ENCODE measurements around the gene SNX15.
"Not testable (repeated sequence)": the region's sequence is repeated elsewhere in the genome, so short reads cannot be mapped to it uniquely, and the experiment has no call there.

Gene SNX15

DNA sequence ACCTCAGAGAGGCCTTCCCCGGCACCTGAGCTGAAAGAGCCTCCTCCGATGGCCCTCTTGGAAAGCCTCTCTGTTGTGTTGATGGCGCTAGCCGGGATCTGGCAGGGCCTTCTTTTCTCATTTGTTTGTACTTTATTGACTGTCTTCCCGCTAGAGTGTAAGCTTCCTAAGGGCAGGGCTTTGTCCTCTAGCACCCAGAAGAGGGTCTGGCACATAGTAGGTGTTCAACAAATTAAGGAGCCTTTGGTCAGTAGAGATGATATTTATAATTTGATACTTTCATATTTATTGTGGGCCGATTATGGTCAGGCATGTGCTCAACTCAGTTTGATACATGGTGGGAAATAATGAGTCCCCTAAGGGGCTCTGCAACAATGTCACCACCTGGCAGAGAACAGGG is 9.3 kb upstream of the SNX15 start:
- DNase-seq, result no peak

DNA sequence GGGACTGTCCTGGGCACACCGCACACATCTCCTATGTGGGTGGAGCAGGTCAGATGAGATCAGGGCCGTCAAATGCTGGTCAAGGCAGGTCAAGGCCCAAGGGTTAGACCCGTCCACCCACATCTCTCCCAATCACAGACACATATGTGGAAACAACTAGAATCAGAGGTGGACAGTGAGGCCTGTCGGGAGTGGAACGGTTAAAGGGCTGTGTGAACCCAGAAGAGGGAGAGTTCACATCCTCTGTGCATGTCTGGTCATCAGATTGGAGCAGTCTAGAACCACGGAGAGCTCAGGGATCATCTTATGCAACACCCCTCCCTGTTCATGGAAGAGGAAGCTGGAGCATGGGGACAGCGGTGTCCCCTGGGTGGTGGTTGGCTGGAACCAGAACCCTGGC is 7.4 kb upstream of the SNX15 start:
- DNase-seq, result no peak

DNA sequence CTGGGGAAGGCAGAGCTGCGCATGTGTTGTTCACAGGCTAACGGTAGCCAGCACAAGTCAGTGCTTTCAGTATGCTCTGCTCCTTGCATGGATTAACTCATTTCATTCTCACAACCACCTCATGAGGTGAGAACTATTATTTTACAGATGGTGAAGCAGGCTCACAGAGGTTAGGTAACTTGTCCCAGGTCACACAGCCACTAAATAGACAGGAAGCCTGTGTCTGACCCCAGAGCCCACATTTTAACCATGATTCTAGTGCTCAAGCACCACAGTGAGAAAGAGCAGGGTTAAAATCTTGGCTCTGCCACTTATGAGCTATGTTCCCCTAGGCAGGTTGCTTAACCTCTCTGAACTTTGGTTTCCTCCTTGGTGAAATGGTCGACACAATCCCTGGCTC is 6.2 kb upstream of the SNX15 start:
- no peak for DNase-seq

DNA sequence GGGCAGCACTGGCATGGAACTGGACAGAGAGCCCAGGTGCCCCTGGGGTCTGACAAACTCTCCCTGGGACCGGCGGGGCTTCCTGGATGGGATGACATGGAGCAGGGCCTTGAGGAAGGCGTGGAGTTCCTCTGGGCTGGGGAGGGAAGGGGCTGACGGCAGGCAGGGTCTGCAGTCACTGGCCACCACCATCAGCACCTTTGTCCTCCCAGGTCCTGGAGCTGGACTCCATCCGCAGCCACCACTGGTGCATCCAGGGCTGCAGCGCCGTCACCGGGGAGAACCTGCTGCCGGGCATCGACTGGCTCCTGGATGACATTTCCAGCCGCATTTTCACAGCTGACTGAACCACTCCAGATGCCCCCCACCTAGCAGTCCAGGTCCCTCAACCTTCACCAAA is 5.7 kb upstream of the SNX15 start:
- no peak for DNase-seq

DNA sequence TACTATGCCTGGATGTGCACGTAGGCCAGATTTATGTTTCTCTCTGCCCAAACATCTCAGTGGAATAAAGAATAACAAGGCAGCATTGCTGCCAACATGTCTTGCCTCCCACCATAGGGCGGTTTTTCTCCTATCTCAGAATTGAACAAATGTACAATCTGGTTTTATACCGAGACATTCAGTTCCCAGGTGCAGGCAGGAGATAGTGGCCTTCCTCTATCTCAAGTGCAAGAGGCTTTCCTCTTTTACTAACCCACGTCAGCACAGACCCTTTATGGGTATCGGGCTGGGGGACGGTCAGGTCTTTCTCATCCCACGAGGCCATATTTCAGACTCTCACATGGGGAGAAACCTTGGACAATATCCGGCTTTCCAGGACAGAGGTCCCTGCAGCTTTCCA is 3.7 kb upstream of the SNX15 start:
- DNase-seq, result not testable (repeated sequence)

DNA sequence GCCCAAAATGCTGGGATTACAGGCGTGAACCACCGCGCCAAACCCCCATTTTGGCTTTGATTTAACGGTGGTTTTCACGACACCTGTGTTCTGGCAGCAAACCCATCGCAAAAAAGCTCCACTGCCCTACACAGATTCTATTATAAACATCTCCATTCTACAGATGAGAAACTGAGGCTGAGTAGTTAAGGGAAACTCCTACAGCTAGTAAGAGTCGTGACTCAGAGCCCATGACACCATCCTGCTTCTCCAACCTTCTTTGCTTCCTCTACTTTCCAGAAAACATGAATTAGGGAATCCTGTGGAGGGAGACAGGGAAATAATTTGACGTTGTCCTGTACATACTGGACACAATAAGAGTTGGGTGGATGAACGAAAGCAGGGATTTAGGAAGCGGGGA is 429 bp upstream of the SNX15 start:
- DNase-seq, result no peak

DNA sequence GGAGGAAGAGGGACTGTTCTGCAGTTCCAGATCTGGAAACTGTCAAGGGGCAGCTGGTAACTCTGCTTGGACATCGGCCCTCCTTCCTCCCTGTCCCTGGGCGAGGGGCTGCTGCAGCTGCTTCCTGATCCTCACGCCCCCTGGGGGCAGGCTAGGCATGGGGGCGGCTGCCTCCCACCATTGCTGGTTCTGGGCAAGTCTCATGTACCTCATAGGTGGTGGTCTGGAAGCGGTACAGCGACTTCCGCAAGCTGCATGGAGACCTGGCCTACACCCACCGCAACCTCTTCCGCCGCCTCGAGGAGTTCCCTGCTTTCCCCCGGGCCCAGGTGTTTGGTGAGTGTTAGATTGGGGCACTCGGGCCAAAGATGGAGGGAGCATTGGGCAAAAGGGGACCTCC is 5.0 kb downstream of the SNX15 start:
- DNase-seq, result no peak

DNA sequence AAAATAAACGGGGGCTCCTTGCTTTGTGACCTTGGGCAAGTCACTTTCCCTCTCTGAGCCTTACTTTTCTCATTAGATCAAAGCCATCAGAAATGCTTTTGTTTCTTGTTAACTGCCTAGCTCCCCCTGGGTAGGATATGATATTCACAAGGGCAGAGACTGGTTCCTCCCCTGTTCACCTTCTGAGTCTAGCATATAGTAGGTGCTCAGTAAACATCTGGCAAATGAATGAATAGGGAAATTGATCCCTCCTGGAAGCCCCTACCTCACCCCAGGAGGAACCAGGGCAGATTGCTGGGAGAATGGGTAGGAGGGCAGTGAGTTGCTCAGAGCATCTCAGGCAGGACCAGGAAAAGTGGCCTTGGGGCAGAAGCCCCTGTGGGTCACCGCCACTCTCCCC is 7.2 kb downstream of the SNX15 start:
- no peak for DNase-seq

DNA sequence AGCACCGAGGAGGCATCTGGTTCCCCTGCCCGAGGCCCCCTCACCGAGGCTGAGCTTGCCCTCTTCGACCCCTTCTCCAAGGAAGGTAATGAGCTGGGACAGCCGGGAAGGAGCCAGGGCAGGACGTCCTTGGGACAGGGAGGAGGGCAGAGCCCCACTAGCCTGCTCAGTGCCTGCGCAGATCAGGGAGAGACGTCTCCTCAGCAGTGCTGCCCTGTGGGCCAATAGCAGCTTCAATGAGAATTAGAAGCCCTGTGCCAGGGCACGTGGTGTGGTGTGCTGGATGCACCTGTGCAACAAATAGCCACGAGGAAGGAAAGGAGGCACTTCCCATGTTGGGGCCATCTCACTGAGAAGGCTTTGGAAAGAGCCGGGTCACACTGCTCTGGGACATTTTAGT is 8.3 kb downstream of the SNX15 start:
- no peak for DNase-seq

DNA sequence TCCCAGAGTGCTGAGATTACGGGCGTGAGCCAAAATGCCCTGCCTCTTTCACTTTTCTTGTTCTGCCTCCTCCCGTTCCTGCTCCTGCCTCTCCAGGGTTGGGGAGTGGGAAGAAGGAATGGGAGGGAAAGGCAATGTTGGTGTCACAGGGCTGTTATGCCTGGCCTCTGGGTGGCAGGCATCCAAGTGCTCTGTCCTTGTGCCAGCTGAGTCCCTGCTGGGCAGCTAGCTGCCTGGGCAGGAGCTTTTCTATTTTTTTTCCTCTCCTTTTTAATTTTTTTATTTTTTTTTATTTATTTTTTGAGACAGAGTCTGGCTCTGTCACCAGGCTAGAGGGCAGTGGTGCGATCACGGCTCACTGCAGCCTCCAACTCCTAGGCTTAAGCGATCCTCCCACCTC is 9.7 kb downstream of the SNX15 start:
- DNase-seq, result no peak

DNA sequence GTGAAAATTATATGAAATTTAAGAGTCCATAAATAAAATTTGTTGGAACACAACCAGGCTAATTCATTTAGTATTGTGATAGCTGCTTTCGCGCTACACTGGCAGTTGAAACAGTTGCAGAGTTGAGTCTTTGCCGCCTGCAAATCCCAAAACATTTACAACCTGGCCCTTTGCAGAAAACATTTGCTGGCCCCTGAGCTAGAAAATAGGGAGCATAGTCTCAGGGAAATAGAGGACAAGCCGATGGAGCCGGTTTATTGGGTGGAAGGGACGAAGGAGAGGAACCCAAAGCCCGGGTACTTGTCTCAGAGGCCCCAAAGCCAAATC is 13.2 kb downstream of the SNX15 start:
- DNase-seq, result no peak

DNA sequence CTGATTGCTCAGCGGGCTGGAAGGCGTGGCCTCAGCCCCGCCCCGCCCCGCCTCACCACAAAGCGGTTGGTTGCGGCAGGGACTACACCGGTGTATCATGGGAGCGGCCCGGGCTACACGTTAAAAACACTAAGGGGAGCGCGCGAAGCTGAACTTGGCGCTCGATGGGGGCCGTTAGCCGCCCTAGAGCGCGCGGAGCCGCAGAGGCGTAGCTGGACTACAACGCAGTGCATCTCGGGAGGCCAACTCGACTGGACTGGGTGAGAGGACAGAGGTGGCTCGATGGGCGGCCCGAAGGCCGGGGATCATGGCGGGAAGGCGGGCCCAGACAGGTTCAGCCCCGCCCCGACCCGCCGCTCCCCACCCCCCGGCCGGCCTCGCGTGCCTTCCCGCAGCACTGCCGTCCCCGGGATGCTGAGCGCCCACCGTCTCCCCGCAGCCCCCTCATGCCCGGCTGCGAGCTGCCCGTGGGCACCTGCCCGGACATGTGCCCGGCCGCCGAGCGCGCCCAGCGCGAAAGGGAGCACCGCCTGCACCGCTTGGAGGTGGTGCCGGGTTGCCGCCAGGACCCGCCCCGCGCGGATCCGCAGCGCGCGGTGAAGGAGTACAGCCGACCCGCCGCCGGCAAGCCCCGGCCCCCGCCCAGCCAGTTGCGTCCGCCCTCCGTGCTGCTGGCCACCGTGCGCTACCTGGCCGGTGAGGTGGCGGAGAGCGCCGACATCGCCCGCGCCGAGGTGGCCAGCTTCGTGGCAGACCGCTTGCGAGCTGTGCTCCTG is 13.8 kb downstream of the SNX15 start, which contains the start of gene SAC3D1:
SAC3D1 (plus strand) TSS at position 364 of the 776 bp plus-strand sequence; CDS start at position 447, 83 bp downstream.
- DNase-seq, result peak; percentile 91

DNA sequence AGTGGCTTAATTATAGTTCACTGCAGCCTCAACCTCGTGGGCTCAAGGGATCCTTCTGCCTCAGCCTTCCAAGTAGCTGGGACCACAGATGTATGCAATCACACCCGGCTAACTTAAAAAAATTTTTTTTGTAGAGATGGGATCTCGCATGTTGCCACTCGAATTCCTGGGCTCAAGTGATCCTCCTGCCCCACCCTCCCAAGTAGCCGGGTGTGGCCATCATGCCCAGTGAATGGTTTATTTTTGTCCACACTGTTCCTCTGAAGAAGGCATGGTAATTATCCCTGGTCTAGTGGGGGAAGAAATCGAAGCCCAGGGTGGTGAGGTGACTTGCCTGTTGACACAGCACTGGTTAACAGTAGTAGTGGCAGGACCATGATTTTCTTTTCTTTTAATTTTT is 15.7 kb downstream of the SNX15 start:
- no peak for DNase-seq

DNA sequence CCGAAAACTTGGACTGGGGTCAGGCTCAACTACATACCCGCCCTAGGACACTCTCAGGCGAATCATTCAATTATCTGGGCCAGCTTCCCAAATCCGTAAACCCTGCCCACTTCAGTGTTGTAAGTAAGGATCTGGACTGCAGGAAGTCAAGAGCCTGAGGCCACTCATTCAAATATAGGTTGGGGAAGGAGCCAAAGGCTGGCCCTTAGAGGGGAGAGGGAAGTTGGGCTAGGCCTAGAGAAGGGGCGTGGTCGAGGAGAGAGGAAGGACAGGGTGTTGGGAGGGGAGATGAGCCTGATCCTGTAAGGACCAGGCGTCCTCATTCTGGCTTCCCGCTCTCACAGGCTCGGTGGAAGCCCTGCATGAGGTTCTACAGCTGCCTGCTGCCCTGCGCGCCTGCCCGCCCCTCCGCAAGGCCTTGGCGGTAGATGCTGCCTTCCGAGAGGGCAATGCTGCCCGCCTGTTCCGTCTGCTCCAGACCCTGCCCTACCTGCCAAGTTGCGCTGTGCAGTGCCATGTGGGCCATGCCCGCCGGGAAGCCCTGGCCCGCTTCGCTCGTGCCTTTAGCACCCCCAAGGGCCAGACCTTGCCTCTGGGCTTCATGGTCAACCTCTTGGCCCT is 16.8 kb downstream of the SNX15 start:
- DNase-seq, result no peak

DNA sequence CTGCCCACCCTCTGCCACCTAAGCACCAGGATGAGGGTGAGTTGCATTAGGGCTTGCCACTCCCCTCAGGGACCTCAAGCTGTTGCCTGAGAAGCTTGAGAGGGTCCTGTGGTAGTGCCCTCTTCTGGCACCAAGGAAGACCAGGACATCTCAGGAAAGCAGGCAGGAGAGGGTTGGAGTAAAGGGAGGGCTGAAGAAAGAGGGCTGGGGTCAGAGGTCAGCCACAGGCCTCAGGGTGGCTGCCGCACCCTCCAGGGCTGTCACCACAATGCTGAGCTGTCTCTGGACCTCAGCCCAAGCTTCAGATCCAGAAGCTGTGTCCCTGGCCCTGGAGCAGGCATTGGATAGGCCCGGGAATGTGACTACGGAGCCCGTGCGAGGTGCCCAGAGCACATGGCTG is 17.8 kb downstream of the SNX15 start:
- DNase-seq, result no peak

DNA sequence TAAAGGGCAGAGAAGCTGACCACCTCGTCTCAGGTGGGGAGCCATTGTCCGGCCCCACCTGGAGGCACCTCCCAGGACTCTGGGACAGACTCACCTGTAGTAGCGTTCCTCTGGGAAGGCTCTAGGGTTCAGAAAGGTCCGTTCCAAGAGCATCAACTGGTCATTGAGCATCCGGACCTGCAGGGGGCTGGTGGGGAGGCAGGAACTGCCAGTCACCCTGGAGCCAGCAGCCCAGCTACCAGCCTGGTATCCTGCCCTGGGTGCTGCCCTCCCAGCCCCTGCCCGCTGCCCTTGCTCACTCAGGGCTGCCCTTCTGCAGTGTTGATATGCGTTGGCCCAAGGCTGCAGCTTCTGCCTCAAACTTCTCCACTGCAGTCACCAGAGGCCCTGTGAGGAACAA is 18.5 kb downstream of the SNX15 start:
- no peak for DNase-seq

DNA sequence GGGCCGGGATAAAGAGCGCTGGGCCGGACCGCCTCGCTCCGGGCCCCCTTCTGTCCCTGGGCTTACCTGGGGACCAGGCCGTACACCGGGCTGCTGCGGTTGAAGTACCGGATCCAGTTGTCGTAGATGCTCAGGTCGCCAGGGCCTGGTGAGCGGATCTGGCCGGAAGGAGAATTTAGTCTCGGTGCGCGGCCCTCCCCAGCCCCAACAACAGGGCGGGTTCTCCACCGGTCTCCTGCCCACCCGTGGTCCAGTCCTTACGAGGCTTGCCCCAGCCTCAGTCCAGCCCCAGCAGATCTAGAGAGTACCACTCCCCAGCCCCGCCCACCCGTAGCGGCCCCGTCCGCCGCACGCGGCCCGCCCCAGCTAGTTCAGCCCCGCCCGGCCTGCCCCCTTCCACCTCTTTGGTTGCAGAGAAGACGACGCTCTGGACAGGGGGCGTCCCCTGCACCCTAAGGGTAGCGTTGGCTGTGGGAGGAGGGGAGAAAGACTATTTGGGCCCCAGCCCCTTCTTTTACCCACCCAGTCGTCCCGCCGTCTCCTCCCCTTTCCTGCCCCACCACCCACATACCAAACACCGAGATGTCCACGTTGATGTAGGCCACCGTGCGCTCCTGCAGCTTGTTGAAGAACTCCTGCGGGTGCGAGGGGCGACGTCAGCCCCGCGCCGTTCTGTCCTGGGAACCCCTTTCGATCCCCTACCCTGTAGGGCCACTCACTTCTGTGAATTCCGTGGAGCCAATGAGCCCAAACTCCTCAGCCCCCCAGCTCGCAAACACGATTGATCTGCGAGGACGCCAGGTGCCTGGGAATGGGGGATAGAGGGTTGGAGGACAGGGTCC is 20.6 kb downstream of the SNX15 start:
- DNase-seq, result peak; percentile 48

DNA sequence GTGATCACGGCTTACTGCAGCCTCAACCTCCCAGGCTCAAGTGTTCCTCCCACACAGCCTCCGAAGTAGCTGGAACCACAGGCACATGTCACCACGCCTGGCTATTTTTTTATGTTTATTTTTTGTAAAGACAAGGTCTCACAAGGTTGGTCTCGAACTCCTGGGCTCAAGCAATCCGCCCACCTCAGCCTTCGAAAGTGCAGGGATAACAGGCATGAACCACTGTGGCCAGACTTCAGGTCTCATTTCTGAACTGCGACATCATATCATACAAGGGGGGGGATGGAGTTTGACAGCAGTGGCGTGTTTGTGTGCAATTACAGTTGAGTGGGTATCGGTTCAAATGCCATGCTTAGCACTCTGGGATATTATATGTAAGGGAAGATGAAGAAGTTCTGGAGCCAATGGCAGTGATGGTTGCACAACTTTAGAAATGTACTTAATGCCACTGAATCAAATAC is 24.2 kb downstream of the SNX15 start:
- no peak for DNase-seq

DNA sequence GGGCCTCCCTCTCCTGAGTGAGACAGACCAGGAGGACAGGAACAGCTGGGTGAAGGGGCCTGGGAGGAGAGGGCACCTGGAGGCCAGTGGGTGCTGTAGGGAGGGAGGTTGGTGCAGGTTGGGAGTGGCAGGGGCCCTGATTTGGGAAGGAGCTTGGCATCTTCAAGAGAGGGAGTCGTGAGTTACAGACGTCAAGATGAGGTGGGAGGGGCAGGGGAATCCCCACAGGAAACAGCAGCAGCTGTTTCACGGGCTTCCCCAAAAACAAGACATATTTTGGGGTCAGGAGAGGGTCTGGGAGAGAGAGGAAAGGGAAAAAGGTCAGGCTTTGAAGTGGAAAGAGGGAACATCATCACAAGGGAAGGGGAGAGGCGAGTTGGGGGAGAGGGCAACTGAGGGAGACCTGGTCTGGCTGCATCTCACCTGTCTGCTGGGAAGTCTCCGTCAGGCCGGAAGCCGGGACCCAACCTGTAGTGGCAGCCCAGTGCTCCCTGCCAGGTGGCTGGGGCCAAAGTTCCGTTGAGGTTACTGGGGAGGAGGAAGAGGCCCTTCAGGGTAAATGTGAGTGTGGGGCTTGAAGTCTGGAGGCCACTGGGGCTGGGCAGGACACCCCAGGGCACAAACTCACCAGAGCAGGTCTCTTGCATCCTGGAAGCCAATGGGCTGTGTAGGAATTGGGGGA is 26.7 kb downstream of the SNX15 start:
- peak; percentile 34 for DNase-seq

DNA sequence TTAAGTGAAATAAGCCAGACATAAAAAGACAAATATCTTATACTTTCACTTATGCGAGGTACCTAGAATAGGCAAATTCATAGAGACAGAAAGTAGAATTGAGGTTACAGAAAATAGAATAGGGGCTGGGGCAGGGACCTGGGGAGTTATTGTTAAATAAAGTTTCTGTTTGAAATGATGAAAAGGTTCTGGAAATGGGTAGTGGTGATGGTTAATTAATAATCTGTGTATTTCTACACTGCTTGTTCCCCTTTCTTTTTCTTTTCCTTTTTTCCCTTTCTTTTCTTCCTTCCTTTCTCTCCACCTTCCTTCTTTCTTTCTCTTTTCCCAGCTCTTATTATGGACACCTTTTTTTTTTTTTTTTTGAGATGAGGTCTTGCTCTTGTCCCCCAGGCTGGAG is 28.3 kb downstream of the SNX15 start:
- DNase-seq, result no peak

DNA sequence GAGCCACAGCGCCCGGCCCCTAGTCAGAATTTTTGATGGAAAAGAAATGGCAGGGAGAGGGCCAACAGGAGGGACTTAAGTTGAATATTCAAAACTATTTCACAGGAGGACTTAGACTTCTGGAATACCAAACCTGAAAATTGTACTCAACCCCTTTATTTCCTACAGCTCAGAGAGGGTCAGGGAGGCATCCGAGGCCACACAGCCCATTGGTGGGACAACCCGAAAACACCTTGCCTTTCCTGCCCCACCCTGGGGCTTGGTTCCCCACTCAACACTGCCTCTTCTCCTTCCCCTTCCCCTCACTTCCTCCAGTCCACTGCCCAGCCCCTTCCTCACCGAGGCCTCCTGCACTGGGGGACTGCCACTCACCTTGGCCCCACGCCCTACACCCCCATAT is 29.8 kb downstream of the SNX15 start:
- no peak for DNase-seq

DNA sequence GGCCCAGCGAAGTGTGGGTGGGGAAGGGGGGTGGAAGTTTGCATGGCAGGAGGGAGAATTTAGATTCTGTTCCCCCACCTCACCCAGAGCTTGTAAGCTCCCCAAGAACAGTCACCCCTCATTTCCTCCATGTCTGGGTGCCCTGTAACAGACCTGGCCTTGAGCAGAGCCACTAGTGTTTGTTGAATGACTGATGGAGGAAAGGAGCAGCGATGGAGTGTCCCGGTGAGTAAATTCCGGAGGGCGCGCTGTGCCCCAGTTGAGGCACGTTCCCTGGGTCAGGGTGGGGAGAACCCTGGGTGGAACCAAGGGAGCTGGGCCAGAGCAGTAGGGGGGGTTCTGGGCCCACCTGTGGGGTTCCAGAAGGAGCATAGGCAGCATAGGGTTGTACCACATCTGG is 30.3 kb downstream of the SNX15 start:
- DNase-seq, result no peak

DNA sequence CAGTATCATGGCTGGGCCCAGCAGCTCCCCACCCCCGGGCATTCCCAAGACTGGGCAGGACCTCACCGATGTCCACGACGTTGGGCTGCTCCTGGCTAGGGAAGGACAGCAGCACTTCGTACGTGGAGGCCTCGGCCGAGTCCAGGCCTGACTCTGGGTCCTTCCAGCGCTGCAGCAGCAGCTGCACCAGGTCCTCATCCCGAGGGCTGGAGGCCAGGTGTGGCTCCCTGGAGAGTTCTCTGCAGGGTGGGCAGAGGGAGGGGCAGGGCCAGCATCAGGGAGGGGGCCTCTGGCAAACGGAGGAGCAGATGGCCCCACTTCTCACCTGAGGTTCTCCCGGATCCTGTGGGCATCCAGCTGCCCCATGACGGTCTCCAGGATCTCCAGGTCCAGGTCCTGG is 30.8 kb downstream of the SNX15 start:
- no peak for DNase-seq
